Hematopoietic multipotent progenitor cell treated with erythropoietin and hydrocortisone succinate and interleukin-3 and kit ligand, for 17 days (in vitro differentiated cells): ENCODE data around the gene PABPC3.

ENCODE experiments used
- DNase-seq: peaks from one replicate; pipeline ENCODE4 v3.0.0-alpha.2; 2015; ENCODE audit warnings: low spot score

PABPC3 gene

GRCh38 chr13:25095851-25096453, at the start of gene PABPC3:
PABPC3 (plus strand) TSS chr13:25096136; CDS start chr13:25096199, 63 bp downstream.
- DNase-seq, result no peak

GRCh38 chr13:25046274-25046984, 49.5 kb upstream of the PABPC3 start:
- no peak for DNase-seq

- DNase-seq, result no peak
Observed at GRCh38 chr13:25046985-25047511, 48.9 kb upstream of the PABPC3 start.

- no peak for DNase-seq
Observed at GRCh38 chr13:25051065-25051464, 44.9 kb upstream of the PABPC3 start.

- no peak for DNase-seq
Observed at GRCh38 chr13:25059166-25059565, 36.8 kb upstream of the PABPC3 start.

- DNase-seq, result no peak
Observed at GRCh38 chr13:25059958-25060357, 36.0 kb upstream of the PABPC3 start.

- DNase-seq, result no peak
Observed at GRCh38 chr13:25062479-25062878, 33.5 kb upstream of the PABPC3 start.

- DNase-seq, result no peak
Observed at GRCh38 chr13:25064396-25064795, 31.5 kb upstream of the PABPC3 start.

- no peak for DNase-seq
Observed at GRCh38 chr13:25065974-25066770, 29.8 kb upstream of the PABPC3 start.

- no peak for DNase-seq
Observed at GRCh38 chr13:25067064-25067463, 28.9 kb upstream of the PABPC3 start.

- no peak for DNase-seq
Observed at GRCh38 chr13:25068810-25069209, 27.1 kb upstream of the PABPC3 start.

GRCh38 chr13:25069236-25069635, 26.7 kb upstream of the PABPC3 start:
- no peak for DNase-seq

- DNase-seq, result no peak
Observed at GRCh38 chr13:25069911-25070310, 26.0 kb upstream of the PABPC3 start.

- DNase-seq, result peak; percentile 77
Observed at GRCh38 chr13:25080773-25081172, 15.2 kb upstream of the PABPC3 start.

GRCh38 chr13:25084096-25084495, 11.8 kb upstream of the PABPC3 start:
- no peak for DNase-seq

GRCh38 chr13:25085125-25085742, 10.7 kb upstream of the PABPC3 start:
- peak; percentile 59 for DNase-seq

- DNase-seq, result no peak
Observed at GRCh38 chr13:25088562-25089221, 7.2 kb upstream of the PABPC3 start.

GRCh38 chr13:25097426-25097825, 1.5 kb downstream of the PABPC3 start:
- DNase-seq, result no peak

GRCh38 chr13:25103711-25104110, 7.8 kb downstream of the PABPC3 start:
- DNase-seq, result no peak

GRCh38 chr13:25109341-25109740, 13.4 kb downstream of the PABPC3 start:
- no peak for DNase-seq

GRCh38 chr13:25110956-25111584, 15.1 kb downstream of the PABPC3 start:
- no peak for DNase-seq
